HG02885 (cell line): ENCODE measurements around the gene LPP.
A peak's percentile ranks its signal among the peaks of the same experiment; 100 is the strongest.

ENCODE experiments used
- ATAC-seq: cut with Tn5 transposase; IDR thresholded peaks from one replicate; pipeline ENCODE4 v1.9.1; 2021; ENCODE audit warnings: mild to moderate bottlenecking; ENCODE audit not compliant: unreplicated experiment, poor library complexity

Gene LPP

GRCh38 chr3:188287762-188288505 is 134.0 kb downstream of the LPP start:
- no peak for ATAC-seq

- ATAC-seq, result no peak
Observed at GRCh38 chr3:188292251-188292650, 138.3 kb downstream of the LPP start.

GRCh38 chr3:188292827-188293226 is 138.9 kb downstream of the LPP start:
- ATAC-seq, result no peak

GRCh38 chr3:188294113-188294512 is 140.2 kb downstream of the LPP start:
- no peak for ATAC-seq

- no peak for ATAC-seq
Observed at GRCh38 chr3:188294823-188295487, 141.0 kb downstream of the LPP start.

GRCh38 chr3:188295876-188296275 is 141.9 kb downstream of the LPP start:
- ATAC-seq, result no peak

GRCh38 chr3:188296761-188297612 is 143.0 kb downstream of the LPP start:
- ATAC-seq, result no peak

GRCh38 chr3:188298585-188298984 is 144.6 kb downstream of the LPP start:
- no peak for ATAC-seq

- no peak for ATAC-seq
Observed at GRCh38 chr3:188299068-188299467, 145.1 kb downstream of the LPP start.

- ATAC-seq, result no peak
Observed at GRCh38 chr3:188299708-188300107, 145.8 kb downstream of the LPP start.

- ATAC-seq, result no peak
Observed at GRCh38 chr3:188301147-188301546, 147.2 kb downstream of the LPP start.

GRCh38 chr3:188303286-188303799 is 149.4 kb downstream of the LPP start:
- ATAC-seq, result no peak

GRCh38 chr3:188303823-188304222 is 149.9 kb downstream of the LPP start:
- no peak for ATAC-seq

- no peak for ATAC-seq
Observed at GRCh38 chr3:188304501-188304900, 150.5 kb downstream of the LPP start.

- no peak for ATAC-seq
Observed at GRCh38 chr3:188305220-188305619, 151.3 kb downstream of the LPP start.

GRCh38 chr3:188306435-188307005 is 152.6 kb downstream of the LPP start:
- no peak for ATAC-seq

GRCh38 chr3:188309437-188310269 is 155.7 kb downstream of the LPP start:
- ATAC-seq, result peak; percentile 97

- no peak for ATAC-seq
Observed at GRCh38 chr3:188310270-188310710, 156.3 kb downstream of the LPP start.

GRCh38 chr3:188315553-188315952 is 161.6 kb downstream of the LPP start:
- ATAC-seq, result no peak
